HG03280 (cell line): Measurements from ENCODE around the gene AKT3.

Experiments
- ATAC-seq: cut with Tn5 transposase; IDR thresholded peaks from one replicate; pipeline ENCODE4 v1.9.1; 2021; ENCODE audit warnings: mild to moderate bottlenecking, moderate library complexity; ENCODE audit not compliant: unreplicated experiment

AKT3 gene

DNA sequence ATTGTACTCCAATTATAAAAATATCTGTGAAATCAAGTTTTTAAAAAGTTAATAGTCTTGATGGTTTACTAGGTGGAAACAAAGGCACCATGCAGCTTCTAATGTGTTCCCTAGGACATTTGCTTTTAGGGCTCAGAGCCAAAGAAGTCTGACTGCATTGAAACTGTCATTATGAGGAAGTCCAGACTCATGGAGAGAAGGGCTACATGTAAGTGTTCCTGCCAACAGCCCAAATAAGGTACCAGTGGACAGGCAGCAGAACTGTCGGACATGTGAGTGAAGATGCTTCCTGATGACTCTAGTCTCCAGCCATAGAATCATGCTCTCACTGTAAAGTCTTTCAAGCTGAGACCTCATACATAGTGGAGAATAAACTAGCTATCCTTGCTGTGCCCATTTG lies 287.6 kb downstream of the AKT3 start:
- ATAC-seq = no peak

DNA sequence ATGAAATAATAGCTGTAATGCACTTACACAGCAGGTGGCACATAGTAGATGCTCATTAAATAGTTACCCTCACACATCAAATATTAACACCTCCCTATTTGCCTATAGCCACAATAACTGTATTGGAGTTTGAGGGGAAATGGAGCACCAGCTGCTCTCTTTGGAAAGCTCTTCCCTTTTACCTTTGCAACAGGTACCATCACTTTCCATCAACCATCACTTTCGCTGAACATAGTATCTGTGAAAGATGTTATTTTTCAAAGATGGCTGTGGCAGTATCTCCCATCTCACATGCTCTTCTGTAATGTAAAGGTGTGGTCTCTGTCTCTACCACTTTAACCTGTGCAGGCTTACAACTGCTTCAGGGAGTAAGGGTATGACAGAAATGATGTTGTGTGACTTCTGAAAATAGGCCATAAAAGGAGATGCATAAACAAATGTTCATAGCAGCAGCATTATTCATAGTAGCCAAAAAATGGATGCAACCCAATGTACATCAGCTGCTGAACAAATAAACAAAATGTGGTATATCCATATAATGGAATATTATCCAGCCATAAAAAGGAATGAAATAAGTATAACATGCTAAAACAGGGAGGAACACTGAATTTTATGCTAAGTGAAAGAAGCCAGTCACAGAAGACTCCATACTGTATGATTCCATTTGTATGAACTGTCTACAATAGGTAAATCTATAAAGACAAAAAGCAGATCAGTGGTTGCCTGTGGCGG lies 288.3 kb downstream of the AKT3 start:
- ATAC-seq = no peak

DNA sequence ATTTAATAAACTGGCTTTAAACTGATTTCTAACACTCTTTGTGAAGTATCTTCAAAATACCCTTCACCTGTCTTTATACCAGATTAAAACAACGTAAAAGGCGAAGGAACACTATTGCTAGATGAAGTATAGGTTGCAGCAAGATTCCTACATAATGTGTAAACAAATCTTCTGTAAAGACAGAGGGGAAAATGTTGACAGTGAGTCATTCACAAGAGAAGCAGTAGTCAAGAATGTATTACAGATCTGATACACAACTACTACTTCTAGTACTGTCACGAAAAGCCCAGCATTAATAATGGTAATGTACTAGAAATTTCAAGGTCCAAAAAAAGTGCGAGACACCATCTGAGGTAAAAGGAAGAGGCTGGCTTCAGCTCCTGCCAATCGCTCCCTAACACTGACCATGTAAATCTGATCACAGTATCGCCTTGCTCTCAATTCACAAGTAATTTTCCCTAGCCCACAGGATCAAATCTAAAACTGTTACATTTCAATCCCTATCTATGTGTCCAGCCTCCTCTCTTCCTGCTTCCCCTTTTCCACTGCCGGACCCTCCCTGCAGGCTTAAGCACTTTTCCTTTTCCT lies 290.4 kb downstream of the AKT3 start:
- no peak for ATAC-seq

- ATAC-seq = no peak
These were observed 291.5 kb downstream of the AKT3 start for GRCh38 chr1:243558576-243558975.

- no peak for ATAC-seq
These were observed 292.2 kb downstream of the AKT3 start for GRCh38 chr1:243557866-243558265.

GRCh38 chr1:243554686-243555085 lies 295.4 kb downstream of the AKT3 start:
- no peak for ATAC-seq

DNA sequence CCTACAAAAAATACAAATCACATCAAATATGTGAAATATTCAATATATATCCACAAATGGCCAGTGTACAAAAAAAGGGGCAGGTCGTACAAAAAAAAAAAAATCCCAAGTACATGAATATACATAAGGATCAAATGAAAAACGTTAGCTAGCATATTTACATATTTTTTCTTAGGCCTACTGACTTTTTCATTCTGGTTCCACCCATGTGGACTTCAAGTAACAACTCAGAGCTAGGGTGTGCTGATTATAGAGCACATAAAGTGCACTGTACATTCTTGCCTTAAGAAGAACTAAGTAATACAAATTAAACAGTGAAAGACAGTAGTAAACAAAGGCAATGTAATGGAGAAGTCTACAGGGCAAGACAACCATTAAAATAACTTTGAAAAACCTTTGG lies 297.0 kb downstream of the AKT3 start:
- no peak for ATAC-seq

GRCh38 chr1:243550276-243550675 lies 299.8 kb downstream of the AKT3 start:
- ATAC-seq = no peak

- ATAC-seq = no peak
These were observed 300.3 kb downstream of the AKT3 start for GRCh38 chr1:243549791-243550190.

DNA sequence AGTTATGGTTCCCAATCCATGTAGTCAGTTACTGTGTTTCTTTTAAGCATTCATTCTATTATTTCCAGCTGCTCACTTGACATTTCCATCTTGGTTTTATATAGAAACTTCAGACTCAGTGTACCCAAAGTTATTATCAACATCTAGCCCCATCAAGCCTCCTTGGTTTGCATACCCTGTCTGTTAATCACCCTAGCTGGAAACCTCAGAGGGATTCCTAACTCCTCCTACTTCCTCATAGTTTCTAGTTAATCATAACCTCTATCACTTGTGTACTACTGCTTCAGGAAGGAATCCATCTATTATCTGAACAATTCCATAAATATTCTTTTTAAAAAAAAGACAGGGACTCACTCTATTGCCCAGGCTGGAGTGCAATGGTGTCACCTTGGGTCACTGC lies 300.9 kb downstream of the AKT3 start:
- no peak for ATAC-seq

DNA sequence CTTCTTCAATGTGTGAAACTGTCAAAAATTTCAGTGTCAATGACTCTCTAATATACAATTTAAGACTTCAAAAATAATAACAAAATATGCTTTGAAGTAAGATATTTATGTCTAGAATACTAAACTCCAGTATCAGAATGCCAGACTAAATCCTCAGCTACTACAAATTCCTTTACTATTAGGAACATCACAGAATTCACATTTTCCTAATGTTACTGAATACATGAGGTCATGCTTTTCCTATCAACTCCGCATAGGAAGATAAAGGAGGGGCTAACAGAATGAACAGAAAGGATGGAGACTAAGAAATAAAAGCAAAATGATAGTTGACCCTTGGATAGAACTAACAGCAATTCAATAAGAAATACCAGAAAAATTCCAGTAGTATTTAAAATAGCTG lies 301.5 kb downstream of the AKT3 start:
- no peak for ATAC-seq

DNA sequence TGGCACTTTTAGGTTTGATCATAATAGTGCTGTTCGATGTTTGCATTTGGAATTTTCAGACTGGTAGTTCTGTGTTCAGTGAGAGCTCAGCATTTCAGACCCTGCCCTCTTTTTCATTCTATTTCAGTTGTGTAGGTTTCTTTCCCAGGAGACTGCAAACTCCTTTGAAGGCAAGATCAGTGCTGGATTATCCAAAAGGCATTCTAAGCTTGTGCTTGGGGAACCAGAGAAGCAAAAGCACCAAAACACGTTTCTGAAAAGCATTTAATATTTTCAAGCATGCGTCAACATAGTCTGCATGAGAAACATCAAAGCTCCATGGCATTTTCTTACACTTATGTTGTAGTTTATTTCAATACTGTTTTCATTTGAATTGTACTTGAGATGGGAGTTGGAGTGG lies 302.2 kb downstream of the AKT3 start:
- no peak for ATAC-seq

DNA sequence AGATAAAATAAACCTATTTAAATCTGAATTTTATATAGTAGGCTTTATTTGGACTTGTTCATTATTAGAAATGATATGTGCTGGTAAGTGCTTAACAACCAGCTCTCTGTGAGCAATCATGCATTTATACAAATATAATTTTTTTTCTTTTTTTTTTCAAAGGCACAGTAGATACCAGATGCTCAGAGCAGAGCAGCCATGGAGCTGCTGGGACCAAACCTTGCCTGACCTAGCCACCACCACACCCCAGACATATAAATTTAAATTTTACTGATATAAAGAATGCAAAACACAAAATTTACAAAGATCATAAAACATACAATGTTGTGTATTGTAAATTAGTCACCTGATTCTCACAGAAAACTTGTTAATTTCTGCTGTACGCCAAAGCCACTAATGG lies 303.6 kb downstream of the AKT3 start:
- no peak for ATAC-seq

GRCh38 chr1:243543501-243543900 lies 306.5 kb downstream of the AKT3 start:
- no peak for ATAC-seq

DNA sequence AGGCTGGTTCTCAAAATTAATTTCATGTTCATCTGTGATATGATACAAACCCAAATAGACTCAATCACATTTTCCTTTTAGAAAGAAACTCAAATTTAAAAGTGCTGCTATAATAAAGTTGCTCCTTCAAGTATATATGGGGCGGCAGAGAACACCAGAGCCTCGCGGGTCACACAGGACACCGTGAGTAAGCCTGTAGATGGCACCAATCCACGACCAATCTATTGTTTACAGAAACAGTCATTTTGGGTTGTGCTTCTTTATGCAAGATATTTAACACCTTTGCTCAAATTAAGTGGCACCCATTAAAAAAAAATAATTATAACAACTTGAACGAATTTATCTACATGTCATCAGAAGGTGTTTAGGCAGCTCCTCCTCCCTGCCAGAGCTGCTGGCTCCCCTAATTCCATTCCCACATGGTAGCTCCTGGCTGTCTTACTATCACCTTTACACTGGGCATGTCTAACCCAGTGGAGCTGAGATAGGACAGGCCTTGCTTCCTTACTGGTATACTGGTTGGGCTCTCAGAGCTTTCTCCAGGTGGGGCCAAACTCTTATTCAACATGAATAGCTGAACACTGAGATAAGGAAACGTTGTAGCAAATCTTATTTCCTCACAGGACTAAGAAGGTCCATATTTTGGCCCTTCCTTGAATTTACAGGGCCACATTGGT lies 307.2 kb downstream of the AKT3 start:
- no peak for ATAC-seq

DNA sequence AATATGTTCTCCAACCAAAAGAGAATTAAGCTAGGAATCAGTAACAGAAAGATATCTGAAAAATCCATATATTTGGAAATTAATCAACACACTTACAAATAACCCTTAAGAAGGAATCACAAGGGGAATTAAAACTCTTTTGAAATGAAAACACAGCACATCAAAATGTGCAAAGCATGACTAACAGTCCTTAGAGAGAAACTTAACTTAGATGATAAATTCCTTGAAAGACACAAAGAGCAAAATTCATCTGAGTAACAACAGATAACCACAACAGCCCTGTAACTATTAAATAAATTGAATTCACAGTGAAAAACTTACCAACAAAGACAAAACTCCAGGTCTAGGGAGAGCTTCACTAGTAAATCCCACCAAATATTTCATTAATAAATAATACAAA lies 310.4 kb downstream of the AKT3 start:
- no peak for ATAC-seq

DNA sequence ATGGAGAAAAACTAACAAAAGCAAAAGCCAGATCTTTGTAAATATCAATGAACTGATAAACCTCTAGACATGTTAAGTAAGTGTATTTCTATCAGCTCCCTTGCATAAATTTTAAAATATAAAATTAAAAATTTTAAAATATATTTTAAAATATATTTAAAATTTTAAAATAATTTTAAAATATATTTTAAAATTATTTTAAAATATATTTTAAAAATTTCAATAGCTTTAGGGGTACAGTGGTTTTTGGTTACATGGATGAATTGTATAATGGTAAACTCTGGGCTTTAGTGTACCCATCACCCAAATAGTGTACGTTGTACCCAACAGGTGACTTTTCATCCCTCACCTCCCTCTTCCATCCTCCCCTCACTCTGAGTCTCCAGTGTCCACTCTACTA lies 315.0 kb downstream of the AKT3 start:
- no peak for ATAC-seq

DNA sequence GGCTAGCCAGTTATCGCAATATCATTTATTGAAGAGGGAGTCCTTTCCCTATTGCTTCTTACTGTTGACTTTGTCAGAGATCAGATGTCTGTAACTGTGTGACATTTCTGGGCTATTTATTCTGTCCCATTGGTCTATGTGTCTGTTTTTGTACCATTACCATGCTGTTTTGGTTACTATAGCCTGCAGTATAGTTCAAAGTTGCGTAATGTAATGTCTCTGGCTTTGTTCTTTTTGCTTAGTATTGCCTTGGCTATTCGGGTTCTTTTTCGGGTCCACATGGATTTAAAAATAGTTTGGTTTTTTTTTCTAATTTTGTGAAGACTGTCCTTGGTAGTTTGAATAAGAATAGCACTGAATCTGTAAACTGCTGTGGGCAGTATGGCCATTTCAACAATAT lies 320.5 kb downstream of the AKT3 start:
- no peak for ATAC-seq

- no peak for ATAC-seq
These were observed 321.5 kb downstream of the AKT3 start for GRCh38 chr1:243528459-243529121.

GRCh38 chr1:243526180-243526579 lies 323.9 kb downstream of the AKT3 start:
- no peak for ATAC-seq

DNA sequence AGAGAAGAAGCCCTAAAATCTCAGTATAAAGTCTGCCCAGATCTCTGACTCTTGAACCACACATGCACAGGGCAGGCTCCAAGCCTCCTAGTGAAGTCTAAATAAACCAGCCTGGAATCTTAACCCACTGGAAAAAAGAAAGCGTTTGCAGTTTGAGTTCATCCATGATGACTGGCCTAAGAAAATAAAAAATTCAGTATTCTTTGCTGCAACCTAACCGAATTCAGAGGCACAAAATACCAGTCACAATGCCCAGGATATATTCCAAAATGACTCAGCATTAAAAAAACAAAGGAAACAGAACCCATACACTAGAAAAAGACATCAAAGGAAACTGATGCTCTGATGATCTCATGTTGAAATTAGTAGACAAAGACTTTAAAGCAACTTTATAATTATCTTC lies 325.0 kb downstream of the AKT3 start:
- ATAC-seq = no peak

DNA sequence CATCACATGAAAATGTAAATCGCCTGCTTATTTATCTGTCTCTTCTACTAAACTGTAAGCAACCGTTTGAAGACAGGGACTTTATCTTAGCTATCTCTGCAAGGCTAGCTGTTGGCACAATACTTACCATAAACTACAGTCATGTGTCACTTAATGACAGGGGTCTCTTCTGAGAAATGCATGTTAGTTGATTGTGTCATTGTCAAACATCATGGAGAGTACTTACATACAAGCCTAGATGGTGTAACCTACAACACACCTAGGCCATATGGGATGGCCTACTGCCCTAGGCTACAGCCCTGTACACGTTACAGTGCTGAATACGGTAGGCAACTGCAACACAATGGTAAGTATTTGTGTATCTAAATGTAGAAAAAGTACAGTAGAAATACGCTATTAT lies 326.3 kb downstream of the AKT3 start:
- no peak for ATAC-seq
